ENCODE measurements around the gene PGAP1. TPM values are rescaled to one million over a fixed set of nuclear protein-coding genes. Genes with fewer than 3 reads are reported as not detected.

PGAP1 gene, protein sequence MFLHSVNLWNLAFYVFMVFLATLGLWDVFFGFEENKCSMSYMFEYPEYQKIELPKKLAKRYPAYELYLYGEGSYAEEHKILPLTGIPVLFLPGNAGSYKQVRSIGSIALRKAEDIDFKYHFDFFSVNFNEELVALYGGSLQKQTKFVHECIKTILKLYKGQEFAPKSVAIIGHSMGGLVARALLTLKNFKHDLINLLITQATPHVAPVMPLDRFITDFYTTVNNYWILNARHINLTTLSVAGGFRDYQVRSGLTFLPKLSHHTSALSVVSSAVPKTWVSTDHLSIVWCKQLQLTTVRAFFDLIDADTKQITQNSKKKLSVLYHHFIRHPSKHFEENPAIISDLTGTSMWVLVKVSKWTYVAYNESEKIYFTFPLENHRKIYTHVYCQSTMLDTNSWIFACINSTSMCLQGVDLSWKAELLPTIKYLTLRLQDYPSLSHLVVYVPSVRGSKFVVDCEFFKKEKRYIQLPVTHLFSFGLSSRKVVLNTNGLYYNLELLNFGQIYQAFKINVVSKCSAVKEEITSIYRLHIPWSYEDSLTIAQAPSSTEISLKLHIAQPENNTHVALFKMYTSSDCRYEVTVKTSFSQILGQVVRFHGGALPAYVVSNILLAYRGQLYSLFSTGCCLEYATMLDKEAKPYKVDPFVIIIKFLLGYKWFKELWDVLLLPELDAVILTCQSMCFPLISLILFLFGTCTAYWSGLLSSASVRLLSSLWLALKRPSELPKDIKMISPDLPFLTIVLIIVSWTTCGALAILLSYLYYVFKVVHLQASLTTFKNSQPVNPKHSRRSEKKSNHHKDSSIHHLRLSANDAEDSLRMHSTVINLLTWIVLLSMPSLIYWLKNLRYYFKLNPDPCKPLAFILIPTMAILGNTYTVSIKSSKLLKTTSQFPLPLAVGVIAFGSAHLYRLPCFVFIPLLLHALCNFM
- total RNA-seq (2012; rRNA removed): 3.1 and 3.3 TPM in 2 replicates

DNA sequence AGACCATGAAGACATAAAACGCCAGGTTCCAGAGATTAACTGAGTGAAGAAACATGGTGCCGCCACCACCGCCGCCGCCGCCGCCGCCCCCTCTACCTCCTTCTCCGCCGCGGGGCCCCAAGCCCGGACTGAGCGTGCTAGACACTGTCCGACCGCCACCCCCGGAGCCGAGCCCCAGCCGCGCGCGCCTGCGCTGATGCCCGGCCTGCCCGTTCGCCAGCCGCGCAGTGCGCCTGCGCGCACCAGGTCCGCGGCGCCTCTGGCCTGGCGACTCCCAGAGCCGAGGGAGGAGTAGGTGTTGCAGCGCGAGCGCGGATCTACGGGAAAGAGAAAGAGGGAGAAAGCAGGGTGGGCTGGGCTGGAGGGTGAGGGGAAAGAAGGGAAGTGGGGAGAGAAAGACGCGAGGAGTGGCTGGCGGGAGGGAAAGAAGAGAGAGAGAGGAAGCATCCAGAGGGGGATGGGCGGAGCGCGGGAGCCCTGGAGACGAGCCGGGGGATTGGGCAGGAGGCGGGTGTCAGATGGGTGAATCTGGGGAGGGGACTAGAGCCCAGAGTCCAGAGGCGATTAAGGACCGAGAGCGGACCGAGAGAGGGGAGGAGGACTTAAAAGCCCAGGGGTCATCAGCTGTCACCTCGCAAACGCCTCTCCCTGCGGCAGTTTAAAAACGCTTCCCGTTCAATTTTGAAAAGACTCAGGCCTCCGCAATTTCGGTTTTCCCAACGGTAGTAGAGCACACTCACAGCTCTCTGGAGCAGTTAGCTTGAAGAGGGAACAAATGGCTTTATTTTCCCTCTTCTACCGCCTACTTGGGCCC lies at the start of gene PGAP1:
Gene PGAP1, minus strand, starts transcription at position 146 of the 814 bp plus-strand sequence. Its CDS starts 91 bp downstream, at position 55.
- Histone ChIP-seq H3K36me3 (ENCODE audit: insufficient read depth, low read length) (no peaks in the 10 kb centered on the region), H3K4me2 (ENCODE audit: low read length) (peak within 1 kb of the TSS; percentile 95), H3K9ac (ENCODE audit: low read depth, low read length) (peak within 1 kb of the TSS; percentile 84), H3K4me1 (ENCODE audit: control insufficient read depth, insufficient read depth, low read length) (peaks cover 19% of the 10 kb centered on the region), H3K27me3 (ENCODE audit: control insufficient read depth, insufficient read depth, low read length) (no peaks in the 10 kb centered on the region), H3K9me3 (replicated peaks; ENCODE audit: low read length) (no peaks in the 10 kb centered on the region), H3K4me3 (ENCODE audit: low read length) (peak within 1 kb of the TSS; percentile 96)

DNA sequence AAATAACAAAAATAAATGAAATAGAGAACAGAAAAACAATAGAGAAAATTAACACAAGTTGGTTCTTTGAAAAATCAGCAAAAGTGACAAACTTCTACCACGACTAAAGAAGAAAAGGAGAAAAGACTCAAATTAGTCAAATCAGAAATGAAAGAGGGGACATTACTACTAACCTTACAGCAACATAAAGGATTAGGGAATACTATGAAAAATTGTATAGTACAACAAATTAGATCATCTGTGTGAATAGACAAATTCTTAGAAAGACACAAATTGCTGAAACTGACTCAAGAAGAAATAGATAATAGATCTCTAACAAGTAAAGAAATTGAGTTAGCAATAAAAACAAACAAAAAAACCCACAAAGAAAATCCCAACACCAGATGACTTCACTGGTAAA lies 48.5 kb upstream of the PGAP1 start:
- no peaks in the 10 kb centered on the region for H3K4me1 ChIP-seq (ENCODE audit: control insufficient read depth, insufficient read depth, low read length)
- H3K4me2 ChIP-seq (ENCODE audit: low read length): no peak overlapping the region
- no peaks in the 10 kb centered on the region for H3K27me3 ChIP-seq (ENCODE audit: control insufficient read depth, insufficient read depth, low read length)
- H3K9ac ChIP-seq (ENCODE audit: low read depth, low read length): no peak overlapping the region
- H3K36me3 ChIP-seq (ENCODE audit: insufficient read depth, low read length): no peaks in the 10 kb centered on the region
- no peaks in the 10 kb centered on the region for H3K9me3 ChIP-seq (replicated peaks; ENCODE audit: low read length)
- no peak overlapping the region for H3K4me3 ChIP-seq (ENCODE audit: low read length)

DNA sequence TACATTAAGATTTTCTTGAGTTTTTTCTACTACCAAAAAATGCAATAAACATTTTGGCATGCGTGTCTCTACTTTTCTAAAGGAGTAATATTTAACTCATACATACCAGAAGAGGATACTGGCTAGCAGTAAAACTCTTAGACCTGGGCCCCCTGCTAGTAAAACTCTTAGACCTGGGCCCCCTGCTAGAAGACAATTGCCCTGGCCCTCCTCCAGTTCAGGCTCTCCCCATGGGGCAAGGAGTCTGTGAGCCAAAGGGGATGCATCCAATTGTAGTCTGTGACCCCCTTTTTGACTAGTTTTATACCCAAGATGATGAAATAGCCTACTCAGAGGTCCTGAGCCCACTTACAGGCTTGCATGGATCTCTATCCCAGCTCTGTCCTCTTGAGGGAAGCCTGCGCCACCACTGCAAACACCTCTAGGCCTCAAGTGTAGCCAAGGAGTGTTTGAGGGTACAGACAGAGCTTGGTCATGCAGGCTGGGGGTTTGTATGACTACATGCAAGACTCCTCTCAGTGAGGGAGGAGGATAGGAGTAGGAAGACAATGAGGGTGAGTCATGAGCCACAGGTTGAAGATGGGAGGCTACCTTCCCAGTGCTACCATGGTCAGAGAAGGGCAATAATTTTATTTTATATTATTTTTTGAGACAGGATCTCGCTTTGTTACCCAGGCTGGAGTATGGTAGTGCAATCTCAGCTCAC lies 45.2 kb upstream of the PGAP1 start:
- no peaks in the 10 kb centered on the region for H3K9me3 ChIP-seq (replicated peaks; ENCODE audit: low read length)
- H3K4me2 ChIP-seq (ENCODE audit: low read length): no peak overlapping the region
- no peak overlapping the region for H3K9ac ChIP-seq (ENCODE audit: low read depth, low read length)
- peaks cover 8% of the 10 kb centered on the region for H3K4me1 ChIP-seq (ENCODE audit: control insufficient read depth, insufficient read depth, low read length)
- no peaks in the 10 kb centered on the region for H3K36me3 ChIP-seq (ENCODE audit: insufficient read depth, low read length)
- no peaks in the 10 kb centered on the region for H3K27me3 ChIP-seq (ENCODE audit: control insufficient read depth, insufficient read depth, low read length)
- H3K4me3 ChIP-seq (ENCODE audit: low read length): no peak overlapping the region

DNA sequence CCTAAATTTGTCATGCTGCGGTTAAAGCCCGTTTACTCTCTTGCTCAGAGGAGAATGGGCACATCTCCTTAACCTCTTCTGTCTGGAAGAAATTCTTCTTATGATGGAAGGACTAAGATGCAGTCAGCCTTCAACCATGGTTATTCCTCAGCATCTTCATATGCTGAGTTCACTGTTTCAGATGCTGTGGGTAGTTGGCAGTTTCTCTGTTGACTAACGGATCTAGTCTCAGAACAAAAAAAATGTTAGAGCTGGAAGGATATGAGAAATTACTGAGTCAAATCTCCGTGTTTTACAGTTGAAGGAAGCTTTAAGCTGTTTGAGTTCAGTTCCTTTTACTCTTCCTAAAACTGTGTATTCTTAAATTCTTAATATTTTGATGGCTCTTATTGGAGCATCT lies 43.6 kb upstream of the PGAP1 start:
- H3K4me2 ChIP-seq (ENCODE audit: low read length): no peak overlapping the region
- no peaks in the 10 kb centered on the region for H3K9me3 ChIP-seq (replicated peaks; ENCODE audit: low read length)
- H3K4me3 ChIP-seq (ENCODE audit: low read length): no peak overlapping the region
- H3K27me3 ChIP-seq (ENCODE audit: control insufficient read depth, insufficient read depth, low read length): no peaks in the 10 kb centered on the region
- no peaks in the 10 kb centered on the region for H3K36me3 ChIP-seq (ENCODE audit: insufficient read depth, low read length)
- no peak overlapping the region for H3K9ac ChIP-seq (ENCODE audit: low read depth, low read length)
- peaks cover 16% of the 10 kb centered on the region for H3K4me1 ChIP-seq (ENCODE audit: control insufficient read depth, insufficient read depth, low read length)

DNA sequence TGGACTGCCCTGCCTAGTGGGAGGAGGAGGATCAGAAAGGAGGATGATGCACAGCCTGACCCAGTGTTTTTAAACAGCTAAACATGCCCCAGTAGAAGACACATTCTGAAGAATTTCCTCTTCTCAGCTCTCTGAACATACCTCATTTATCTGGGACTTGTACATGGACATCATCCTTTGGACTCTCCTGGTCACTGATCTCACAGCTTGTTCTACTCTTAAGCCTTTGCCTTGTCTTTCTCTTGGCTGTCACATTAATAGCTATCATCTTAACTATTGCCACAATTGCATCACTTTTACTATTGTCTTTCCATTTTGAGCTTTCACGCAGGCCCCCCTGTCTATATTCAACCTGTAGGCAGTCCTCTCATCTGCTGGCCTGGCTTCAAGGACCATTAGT lies 42.0 kb upstream of the PGAP1 start:
- H3K4me1 ChIP-seq (ENCODE audit: control insufficient read depth, insufficient read depth, low read length): peaks cover 16% of the 10 kb centered on the region
- H3K27me3 ChIP-seq (ENCODE audit: control insufficient read depth, insufficient read depth, low read length): no peaks in the 10 kb centered on the region
- H3K4me2 ChIP-seq (ENCODE audit: low read length): no peak overlapping the region
- H3K4me3 ChIP-seq (ENCODE audit: low read length): no peak overlapping the region
- H3K36me3 ChIP-seq (ENCODE audit: insufficient read depth, low read length): no peaks in the 10 kb centered on the region
- H3K9me3 ChIP-seq (replicated peaks; ENCODE audit: low read length): no peaks in the 10 kb centered on the region
- no peak overlapping the region for H3K9ac ChIP-seq (ENCODE audit: low read depth, low read length)

DNA sequence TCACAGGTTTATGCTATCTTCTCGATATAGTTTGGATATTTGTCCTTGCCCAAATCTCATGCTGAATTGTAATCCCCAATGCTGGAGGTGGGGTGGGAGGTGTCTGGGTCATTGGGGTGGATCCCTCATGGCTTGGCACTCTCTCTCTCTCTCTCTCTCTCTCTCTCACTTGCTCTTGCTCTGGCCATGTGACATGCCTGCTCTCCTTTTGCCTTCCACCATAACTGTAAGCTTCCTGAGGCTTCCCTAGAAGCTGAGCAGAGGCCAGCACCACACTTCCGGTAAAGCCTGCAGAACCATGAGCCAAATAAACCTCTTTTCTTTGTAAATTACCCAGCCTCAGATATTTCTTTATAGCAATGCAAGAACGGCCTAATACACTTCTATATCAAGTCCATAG lies 41.3 kb upstream of the PGAP1 start:
- no peaks in the 10 kb centered on the region for H3K9me3 ChIP-seq (replicated peaks; ENCODE audit: low read length)
- H3K4me1 ChIP-seq (ENCODE audit: control insufficient read depth, insufficient read depth, low read length): peaks cover 20% of the 10 kb centered on the region
- H3K36me3 ChIP-seq (ENCODE audit: insufficient read depth, low read length): no peaks in the 10 kb centered on the region
- H3K4me3 ChIP-seq (ENCODE audit: low read length): no peak overlapping the region
- no peak overlapping the region for H3K4me2 ChIP-seq (ENCODE audit: low read length)
- H3K27me3 ChIP-seq (ENCODE audit: control insufficient read depth, insufficient read depth, low read length): no peaks in the 10 kb centered on the region
- H3K9ac ChIP-seq (ENCODE audit: low read depth, low read length): no peak overlapping the region

DNA sequence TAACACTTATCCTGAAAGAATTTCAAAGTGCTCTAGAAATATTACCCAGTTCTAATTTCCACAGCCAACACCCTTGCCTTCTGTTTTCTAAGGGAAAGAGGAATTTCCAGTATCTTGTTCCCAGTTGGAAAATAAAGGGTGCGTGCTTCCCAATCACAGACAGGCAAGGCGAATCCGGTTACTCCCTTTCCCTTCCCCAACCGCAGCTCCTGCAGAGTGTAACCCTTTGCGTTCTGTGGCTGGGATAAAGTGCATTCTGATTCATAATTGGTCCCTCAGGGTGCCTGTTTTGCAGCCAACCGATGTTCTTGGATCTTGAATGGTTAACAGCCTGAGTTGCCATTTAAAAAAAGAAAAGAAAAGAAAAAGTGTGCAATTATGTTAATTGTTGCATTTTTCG lies 40.6 kb upstream of the PGAP1 start:
- Histone ChIP-seq H3K36me3 (ENCODE audit: insufficient read depth, low read length) (no peaks in the 10 kb centered on the region), H3K9ac (ENCODE audit: low read depth, low read length) (peak overlapping the region; percentile 66), H3K27me3 (ENCODE audit: control insufficient read depth, insufficient read depth, low read length) (no peaks in the 10 kb centered on the region), H3K4me3 (ENCODE audit: low read length) (peak overlapping the region; percentile 50), H3K9me3 (replicated peaks; ENCODE audit: low read length) (no peaks in the 10 kb centered on the region), H3K4me2 (ENCODE audit: low read length) (peak overlapping the region; percentile 77), H3K4me1 (ENCODE audit: control insufficient read depth, insufficient read depth, low read length) (peaks cover 20% of the 10 kb centered on the region)

DNA sequence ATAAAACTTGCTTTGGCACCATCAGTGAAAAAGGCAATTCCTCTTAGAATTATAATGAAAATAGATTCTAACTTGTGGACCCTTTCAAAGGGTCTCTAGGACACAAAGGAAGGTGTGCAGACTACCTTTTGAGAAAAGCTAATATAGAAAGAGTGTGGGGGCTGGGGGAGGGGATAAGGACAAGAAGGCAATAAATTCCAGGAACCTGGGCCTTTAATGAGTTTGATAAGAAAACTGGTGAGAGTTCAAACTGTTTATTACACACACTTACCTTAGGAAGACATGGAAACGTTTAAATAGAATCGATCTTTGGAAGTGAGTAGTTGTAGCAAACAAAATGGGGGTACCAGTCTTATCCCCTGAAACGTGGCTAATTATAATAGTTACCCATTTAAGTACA lies 39.6 kb upstream of the PGAP1 start:
- Histone ChIP-seq H3K4me3 (ENCODE audit: low read length) (no peak overlapping the region), H3K9ac (ENCODE audit: low read depth, low read length) (no peak overlapping the region), H3K4me1 (ENCODE audit: control insufficient read depth, insufficient read depth, low read length) (peaks cover 20% of the 10 kb centered on the region), H3K9me3 (replicated peaks; ENCODE audit: low read length) (no peaks in the 10 kb centered on the region), H3K36me3 (ENCODE audit: insufficient read depth, low read length) (no peaks in the 10 kb centered on the region), H3K27me3 (ENCODE audit: control insufficient read depth, insufficient read depth, low read length) (no peaks in the 10 kb centered on the region), H3K4me2 (ENCODE audit: low read length) (peak overlapping the region; percentile 77)

DNA sequence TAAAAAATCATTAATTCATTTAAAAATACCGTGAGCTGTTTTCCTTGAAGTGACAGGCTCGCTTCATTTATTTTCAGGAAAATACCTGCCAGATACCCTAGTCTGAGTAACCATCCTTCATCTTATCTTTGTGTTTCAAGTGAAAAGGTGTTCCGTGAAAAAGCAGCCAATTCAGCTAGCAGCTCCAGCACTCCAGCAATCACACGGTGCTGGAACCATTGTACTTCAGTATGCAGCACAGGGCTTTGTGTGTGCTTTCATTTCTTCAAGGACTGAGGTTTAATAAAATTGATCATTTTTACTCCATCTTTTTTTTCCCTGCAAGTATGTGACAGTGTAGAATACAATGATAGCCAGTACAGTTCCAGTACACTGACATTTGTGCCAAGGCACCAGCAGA lies 39.1 kb upstream of the PGAP1 start:
- Histone ChIP-seq H3K4me2 (ENCODE audit: low read length) (no peak overlapping the region), H3K4me3 (ENCODE audit: low read length) (no peak overlapping the region), H3K36me3 (ENCODE audit: insufficient read depth, low read length) (no peaks in the 10 kb centered on the region), H3K9ac (ENCODE audit: low read depth, low read length) (no peak overlapping the region), H3K27me3 (ENCODE audit: control insufficient read depth, insufficient read depth, low read length) (no peaks in the 10 kb centered on the region), H3K4me1 (ENCODE audit: control insufficient read depth, insufficient read depth, low read length) (peaks cover 20% of the 10 kb centered on the region), H3K9me3 (replicated peaks; ENCODE audit: low read length) (no peaks in the 10 kb centered on the region)

DNA sequence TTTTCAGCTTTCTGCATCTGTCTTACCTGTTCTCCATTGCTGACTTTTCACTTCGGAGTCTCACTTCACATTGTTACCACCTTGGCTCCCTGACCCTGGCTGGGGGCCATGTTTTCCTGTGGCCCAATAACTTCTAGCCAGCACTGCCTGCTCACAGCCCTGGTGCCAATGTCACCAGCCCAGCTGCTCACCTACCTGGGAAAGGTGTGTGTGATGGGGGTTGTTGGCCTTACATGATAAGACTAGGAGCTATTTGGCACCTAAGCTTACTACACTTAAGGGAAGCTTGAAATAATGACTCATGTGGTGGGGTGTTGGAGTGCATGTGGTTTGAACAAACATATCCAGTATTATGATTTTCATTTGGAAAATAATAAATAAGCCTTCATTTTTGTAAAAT lies 37.5 kb upstream of the PGAP1 start:
- H3K9me3 ChIP-seq (replicated peaks; ENCODE audit: low read length): no peaks in the 10 kb centered on the region
- no peak overlapping the region for H3K9ac ChIP-seq (ENCODE audit: low read depth, low read length)
- H3K4me3 ChIP-seq (ENCODE audit: low read length): no peak overlapping the region
- peaks cover 20% of the 10 kb centered on the region for H3K4me1 ChIP-seq (ENCODE audit: control insufficient read depth, insufficient read depth, low read length)
- H3K36me3 ChIP-seq (ENCODE audit: insufficient read depth, low read length): no peaks in the 10 kb centered on the region
- H3K27me3 ChIP-seq (ENCODE audit: control insufficient read depth, insufficient read depth, low read length): no peaks in the 10 kb centered on the region
- no peak overlapping the region for H3K4me2 ChIP-seq (ENCODE audit: low read length)

Measured in skeletal muscle satellite cell (primary cell).